ENCODE data around the gene UBA6.

UBA6 gene

DNA sequence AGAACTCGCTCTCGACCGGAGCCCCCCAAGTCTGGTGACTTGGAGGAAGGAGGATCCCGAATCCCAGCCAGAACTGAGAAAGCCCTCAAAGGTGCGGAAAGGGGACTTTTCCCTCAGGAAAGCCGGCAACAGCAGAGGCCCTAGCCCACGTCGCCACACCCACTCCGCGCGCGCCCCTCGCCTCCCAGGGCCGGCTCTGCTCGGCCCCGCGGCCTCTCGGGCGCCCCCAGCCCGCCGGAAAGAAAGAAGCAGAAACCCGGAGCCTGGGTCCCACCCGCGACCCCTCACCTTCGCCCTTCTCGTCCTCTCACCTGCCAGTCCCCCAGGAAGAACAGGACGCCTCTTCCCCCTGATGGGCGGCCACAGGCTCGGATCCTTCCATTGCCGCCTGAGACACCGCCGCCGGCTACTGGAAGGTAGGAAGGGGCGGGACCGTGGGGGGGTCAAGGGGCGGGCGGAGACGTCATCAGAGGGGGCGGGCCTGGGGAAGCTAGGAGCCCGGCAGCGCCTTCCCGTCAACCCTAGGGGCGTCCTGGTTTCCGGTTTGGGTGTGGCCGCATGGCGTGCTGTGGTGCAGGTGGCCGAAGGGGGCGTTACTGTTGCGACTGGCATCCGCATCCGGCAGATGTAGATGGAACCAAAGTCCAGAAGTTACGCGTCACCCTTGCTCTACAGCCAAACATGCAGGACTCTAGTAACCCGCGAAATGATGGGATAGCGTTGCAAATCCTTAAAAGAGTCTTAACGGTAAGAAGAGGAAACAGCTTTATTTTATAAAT is at the start of gene UBA6:
TSS of gene UBA6 (minus strand) at position 418 of the 779 bp plus-strand sequence. CDS start at position 382, 36 bp downstream.
- H3K4me3 ChIP-seq (ENCODE audit: low read depth, low read length), result peak within 1 kb of the TSS; percentile 92
- peak; percentile 24 for TF ChIP-seq CTCF (IDR thresholded peaks at IDR 0.05; ENCODE audit: insufficient read depth, low read depth, low read length, missing control alignments)
- peak; percentile 98 for DNase-seq (ENCODE audit: low read depth)

DNA sequence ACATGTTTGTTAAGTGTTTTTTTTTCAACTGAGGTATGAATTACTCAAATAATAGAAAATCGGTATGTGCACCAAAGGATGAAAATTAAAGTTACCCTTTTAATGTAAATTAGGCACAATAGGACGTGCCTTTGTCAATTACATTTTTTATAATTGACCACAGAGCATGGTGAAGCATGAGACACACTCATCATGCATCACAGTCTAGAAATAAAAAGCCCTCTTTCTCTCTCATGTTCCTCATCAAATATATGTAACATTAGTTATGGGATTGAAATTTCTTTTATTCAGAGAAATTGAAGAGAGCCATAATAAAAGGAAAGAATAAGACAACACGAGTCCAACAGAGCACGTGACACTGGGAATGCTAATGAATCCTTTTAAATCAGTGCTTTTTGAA is 49.7 kb upstream of the UBA6 start:
- no peak overlapping the region for H3K4me3 ChIP-seq (ENCODE audit: low read depth, low read length)
- DNase-seq (ENCODE audit: low read depth), result no peak
- TF ChIP-seq CTCF (IDR thresholded peaks at IDR 0.05; ENCODE audit: insufficient read depth, low read depth, low read length, missing control alignments), result no peak

- no peak for TF ChIP-seq CTCF (IDR thresholded peaks at IDR 0.05; ENCODE audit: insufficient read depth, low read depth, low read length, missing control alignments)
- no peak overlapping the region for H3K4me3 ChIP-seq (ENCODE audit: low read depth, low read length)
- no peak for DNase-seq (ENCODE audit: low read depth)
Measured at GRCh38 chr4:67749286-67749685, 48.3 kb upstream of the UBA6 start.

- H3K4me3 ChIP-seq (ENCODE audit: low read depth, low read length), result no peak overlapping the region
- peak; percentile 53 for DNase-seq (ENCODE audit: low read depth)
- peak; percentile 37 for TF ChIP-seq CTCF (IDR thresholded peaks at IDR 0.05; ENCODE audit: insufficient read depth, low read depth, low read length, missing control alignments)
Measured at GRCh38 chr4:67746797-67747495, 46.0 kb upstream of the UBA6 start.

DNA sequence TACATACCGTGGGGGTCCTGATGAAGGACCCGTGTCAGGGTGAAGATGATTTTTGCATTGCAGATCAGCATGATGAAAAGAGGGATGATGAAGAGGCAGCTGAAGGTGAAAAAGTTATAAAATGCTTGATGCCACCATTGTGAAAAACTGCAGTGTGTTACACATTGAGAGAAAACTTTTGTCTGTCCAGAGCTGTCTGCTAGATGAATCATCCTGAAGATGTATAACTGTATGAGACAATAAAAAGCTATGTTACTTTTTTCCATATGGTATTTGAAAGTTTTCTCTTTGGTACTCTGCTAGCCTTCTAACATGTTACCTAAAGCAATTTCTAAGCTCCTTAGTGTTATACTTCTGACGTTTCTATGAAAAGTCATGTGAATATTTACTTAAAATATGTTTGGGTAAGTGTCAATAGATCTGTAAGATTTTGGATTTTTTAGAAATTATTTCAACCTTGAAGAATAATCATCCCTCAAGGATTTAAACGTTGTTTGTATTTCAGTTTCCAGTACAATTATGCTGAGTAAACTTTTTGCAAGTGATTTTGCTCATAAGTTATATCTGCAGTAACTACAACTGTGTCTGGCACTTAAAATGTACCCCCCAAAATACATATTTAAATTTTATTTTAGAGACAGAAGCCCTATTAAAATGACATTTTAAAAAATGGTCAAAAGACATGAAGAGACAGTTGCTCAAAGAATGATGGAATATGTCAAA is 43.8 kb upstream of the UBA6 start:
- no peak for TF ChIP-seq CTCF (IDR thresholded peaks at IDR 0.05; ENCODE audit: insufficient read depth, low read depth, low read length, missing control alignments)
- no peak for DNase-seq (ENCODE audit: low read depth)
- H3K4me3 ChIP-seq (ENCODE audit: low read depth, low read length), result no peak overlapping the region

DNA sequence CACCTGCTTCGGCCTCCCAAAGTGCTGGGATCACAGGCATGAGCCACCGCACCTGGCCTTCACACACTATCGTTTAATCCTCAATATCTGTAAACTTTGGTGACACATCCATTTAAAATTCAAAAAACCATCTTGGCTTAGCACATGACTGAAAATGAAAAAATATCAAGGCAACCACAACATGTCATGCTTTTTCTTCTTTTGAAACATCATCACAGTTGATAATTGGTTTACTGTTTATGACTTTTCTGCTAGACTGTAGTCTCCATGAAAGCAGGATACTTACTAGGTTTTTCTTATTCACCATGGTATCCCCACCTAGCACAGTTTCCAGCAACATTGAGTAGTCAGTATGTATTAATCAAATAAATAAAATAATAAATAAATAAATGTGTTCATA is 42.2 kb upstream of the UBA6 start:
- H3K4me3 ChIP-seq (ENCODE audit: low read depth, low read length), result no peak overlapping the region
- TF ChIP-seq CTCF (IDR thresholded peaks at IDR 0.05; ENCODE audit: insufficient read depth, low read depth, low read length, missing control alignments), result no peak
- no peak for DNase-seq (ENCODE audit: low read depth)

Data from GM12865 (cell line).